Measurements from ENCODE around the gene EPG5.

Gene EPG5

GRCh38 chr18:45916302-45916701 lies 50.8 kb downstream of the EPG5 start:
- no peak for DNase-seq

- DNase-seq: no peak
Measured at GRCh38 chr18:45913276-45913675, 53.9 kb downstream of the EPG5 start.

- peak in 14 of 58 donors; percentile 1 to 25 (median 6) for DNase-seq
Measured at GRCh38 chr18:45910405-45911023, 56.6 kb downstream of the EPG5 start.

- DNase-seq: no peak
Measured at GRCh38 chr18:45901654-45902210, 65.4 kb downstream of the EPG5 start.

GRCh38 chr18:45900623-45901022 lies 66.5 kb downstream of the EPG5 start:
- DNase-seq: no peak

DNA sequence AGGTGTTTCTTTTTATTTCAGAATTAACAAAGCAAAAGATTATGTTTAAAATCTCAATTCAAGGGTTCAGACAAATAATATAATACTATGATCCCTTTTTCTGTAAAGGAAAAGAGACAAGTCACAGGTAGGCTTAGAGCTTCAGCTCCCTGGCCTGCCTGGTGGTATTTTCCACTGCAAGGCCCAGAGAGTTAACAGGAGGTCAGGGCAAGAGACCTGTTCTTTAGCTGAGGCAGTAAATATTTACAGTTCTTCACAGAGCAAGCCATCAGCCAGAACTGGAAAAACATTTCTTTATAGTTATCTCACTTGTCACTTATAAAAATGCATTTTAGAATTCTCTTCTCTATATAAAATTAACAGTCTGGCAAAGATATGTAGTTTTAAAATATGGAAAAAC lies 70.1 kb downstream of the EPG5 start:
- DNase-seq: no peak

DNA sequence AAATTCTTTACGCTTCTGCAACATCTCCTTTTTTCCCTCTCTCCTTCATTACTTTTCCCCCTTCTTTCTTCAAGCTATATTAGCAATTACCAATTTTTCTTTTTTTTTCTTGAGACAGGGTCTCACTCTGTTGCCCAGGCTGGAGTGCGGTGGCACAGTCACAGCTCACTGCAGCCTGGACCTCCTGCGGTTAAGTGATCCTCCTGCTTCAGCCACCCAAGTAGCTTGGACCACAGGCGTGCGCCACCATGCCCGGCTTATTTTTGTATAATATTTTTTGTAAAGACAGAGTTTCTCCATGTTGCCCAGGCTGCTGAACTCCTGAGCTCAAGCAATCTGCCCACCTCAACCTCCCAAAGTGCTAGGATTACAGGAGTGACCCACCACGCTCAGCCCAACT lies 70.7 kb downstream of the EPG5 start:
- no peak for DNase-seq

DNA sequence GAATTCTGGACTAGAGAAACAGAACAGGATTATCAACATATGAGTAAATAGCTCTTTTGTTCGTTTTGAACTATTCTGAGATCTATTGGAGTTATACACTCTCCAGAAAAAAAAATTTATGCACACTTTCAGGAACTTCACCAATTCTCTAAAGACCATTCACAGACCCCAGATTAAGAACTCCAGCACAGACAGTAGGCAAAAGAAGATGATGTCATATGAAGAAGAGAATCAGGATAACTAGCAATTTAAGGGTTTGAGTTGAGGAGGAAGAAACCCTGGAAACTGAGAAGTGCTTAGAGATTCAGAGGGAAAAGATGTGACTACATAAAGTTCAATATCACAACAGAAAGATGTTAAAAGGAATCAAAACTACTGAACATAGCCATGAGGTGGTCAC lies 71.8 kb downstream of the EPG5 start:
- DNase-seq: no peak

- no peak for DNase-seq
Measured at GRCh38 chr18:45894818-45895217, 72.3 kb downstream of the EPG5 start.

GRCh38 chr18:45891806-45892205 lies 75.3 kb downstream of the EPG5 start:
- no peak for DNase-seq

DNA sequence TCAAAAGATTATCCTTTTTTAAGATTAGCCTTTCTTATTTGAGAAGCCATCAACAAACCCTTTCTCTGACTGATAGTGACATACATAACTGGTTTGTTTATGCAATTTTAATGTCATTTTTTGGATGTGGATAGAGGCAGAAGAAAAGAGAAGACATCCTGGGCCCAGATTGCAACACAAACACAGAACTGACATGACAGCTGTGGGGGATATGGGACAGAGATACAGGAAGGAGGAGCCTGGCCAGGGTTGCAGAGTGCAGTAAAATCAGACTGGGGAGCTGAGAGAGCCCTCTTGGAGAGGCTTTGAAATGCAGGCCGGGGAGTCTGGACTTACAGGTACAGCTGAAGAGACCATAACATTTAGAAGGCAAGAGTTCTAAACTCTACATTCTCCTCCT lies 76.5 kb downstream of the EPG5 start:
- no peak for DNase-seq

GRCh38 chr18:45889419-45890064 lies 77.6 kb downstream of the EPG5 start:
- no peak for DNase-seq

DNA sequence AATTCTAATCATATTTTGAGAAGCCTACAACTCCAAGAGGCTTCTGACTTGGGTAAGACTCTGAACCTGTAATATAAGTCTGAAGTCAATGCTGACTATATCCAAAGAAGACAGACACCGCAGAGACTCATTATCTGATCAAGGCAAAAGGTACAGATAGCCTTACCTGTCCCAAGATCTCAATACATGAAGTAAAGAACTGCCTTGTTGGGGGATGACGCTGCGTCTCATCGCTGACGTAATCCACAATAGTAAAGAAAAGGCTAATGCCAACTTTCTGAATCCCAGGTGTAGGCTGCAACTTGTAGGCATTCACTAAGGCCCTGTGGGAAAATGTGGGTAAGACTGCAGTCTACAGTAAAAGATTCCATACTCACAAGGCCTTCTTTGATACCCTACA lies 79.5 kb downstream of the EPG5 start:
- no peak for DNase-seq

- DNase-seq: no peak
Measured at GRCh38 chr18:45880876-45881558, 86.1 kb downstream of the EPG5 start.

DNA sequence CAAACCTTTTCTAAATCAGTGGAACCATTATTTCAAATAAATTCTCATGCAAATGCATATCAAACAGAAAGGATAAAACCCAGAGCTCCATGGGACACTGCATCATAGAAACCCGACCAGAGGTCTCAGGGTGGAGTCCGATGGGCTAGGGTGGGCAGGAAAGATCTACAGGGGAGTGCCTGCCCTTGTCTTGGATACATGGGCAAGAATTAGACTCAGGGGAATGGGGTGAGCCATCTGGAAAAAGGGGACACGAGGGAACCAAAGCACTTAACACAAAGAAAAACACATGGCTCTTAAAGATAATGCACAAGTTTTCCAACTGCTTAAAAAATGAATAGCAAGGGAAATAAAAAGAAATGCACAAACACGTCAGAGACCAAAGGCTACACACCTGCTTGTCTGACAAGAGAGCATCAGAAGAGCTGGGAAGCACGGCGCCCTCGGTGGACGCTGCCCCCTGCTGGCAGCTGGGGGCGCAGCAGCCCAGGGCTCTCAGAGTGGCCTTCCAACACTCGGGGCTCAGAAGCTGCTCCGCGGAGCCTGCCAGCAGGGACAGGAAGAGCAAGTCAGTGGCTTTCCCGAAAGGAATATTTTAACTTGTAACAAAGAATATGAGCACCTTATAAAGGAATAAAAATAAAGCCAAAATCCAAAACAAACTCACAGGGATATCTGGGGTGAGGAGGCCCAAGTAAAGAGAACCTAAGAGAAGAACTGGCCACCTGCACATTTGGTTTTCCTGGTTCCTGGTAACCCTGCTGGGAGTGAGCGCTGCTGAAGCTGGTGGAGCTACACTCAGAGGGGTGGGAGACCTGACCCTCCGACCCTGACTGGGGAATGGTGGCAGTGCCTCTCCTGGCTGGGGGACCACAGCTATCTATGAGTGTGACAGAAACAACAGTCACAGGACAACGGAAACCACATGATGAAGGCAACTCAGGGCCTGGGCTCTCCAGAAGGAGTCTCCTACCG lies 87.2 kb downstream of the EPG5 start:
- DNase-seq: peak in 48 of 58 donors; percentile 0 to 70 (median 26)

GRCh38 chr18:45877403-45877802 lies 89.7 kb downstream of the EPG5 start:
- no peak for DNase-seq

DNA sequence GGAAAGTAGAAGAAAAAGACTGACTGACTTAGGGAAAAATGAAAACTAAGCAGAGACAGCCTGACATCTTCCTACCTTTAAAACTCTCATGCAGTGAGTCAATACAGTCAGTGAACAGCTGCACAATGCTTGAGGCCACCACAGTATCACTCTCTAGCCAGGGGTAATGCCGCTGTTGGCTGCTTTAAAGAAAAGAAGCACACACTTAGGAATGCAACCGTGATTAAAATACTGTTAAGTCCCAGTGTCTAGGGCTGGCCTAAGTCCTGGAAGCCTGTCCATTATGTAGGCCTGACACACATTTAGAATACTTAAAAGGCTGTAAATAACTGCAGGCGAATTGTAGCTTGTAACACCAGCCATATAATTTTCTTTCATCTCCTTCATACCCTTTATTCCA lies 91.0 kb downstream of the EPG5 start:
- DNase-seq: peak in 2 of 58 donors; percentile 6 to 8

DNA sequence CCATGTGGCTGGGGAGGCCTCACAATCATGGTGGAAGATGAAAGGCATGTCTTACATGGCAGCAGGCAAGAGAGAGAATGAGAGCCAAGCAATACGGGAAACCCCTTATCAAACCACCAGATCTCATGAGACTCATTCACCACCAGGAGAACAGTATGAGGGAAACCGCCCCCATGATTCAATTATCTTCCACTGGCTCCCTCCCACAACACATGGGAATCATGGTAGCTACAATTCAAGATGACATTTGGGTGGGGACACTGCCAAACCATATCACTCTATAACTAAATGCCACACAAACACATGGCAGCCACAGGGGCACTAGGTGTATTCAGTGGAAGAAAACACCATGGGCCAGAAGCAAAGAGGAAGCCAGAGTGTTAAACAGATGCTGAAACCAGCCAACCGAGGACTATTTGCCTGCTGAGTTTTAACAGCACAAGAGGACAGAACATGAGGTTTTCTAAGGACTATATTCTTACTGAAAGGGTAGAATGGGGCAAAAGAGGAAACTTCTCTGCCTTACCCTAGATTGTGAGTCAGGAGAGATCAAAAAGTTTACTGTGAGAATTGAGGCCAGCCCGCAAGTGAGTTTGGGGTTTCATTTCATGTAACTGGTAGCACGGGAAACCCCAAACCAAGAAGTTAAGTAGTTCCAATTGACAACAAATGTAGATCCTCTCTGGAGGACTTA lies 92.5 kb downstream of the EPG5 start:
- no peak for DNase-seq

DNA sequence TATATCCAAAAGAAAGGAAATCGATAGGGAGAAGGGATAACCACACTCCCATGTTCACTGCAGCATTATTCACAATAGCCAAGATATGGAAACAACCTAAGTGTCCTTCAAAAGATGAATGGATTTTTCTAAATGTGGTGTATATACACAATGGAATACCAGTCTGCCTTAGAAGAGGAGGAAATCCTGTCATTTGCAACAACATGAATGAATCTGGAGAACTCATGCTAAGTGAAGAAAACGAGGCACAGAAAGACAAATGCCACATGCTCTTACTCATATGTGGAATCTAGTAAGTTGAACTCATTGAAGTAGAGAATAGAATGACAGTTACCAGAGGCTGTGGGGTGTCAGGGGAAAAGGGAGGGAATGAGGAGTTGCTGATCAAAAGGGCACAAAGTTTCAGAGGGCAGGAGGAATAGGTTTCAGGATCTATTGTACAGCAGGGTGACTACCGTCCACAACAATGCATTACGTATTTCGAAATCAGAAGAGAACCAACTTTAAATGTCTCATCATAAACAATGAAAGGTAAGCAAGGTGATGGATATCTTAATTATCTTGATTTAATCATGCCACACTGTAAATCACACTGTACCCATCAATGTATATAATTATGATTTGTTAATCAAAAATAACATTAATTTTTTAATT lies 95.6 kb downstream of the EPG5 start:
- DNase-seq: no peak

DNA sequence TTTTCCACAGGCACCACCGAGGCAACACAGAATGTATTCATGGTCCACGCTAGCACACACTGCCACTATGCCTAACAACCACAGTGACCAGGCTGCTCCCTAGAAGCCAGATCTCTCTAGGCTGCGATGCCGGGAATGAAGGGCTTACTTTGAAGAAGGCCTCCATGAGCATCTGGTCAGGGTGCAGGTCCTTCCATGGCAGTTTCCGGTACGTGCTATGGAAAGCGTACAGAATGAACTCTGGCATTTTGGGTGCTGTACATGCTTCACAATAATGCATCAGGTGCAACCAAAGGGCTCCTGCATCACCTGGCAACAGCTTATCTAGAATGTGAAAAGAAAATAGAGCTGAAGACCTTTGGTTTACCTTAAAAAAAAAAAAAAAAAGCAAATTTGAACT lies 96.7 kb downstream of the EPG5 start:
- DNase-seq: no peak

Measured in anterior cingulate cortex (tissue), 58 donors.